Left lobe of liver (tissue), 2 donors: ENCODE measurements around the gene RMC1. TPM values are rescaled to one million over a fixed set of nuclear protein-coding genes. Genes with fewer than 3 reads are reported as not detected.
"Not testable (repeated sequence)": the region's sequence is repeated elsewhere in the genome, so short reads cannot be mapped to it uniquely, and the experiment has no call there.

ENCODE experiments used
- ATAC-seq: fragments of 200-7000 bp; cut with Tn5 transposase; one replicate; pipeline ENCODE4 v1.9.1; 2020; ENCODE audit warnings: mild to moderate bottlenecking, moderate library complexity
- DNase-seq: peaks from one replicate; pipeline ENCODE4 v3.0.0-alpha.2; 2020; ENCODE audit warnings: low spot score
- total RNA-seq: library from RNA; stranded (reverse); gene quantifications from one replicate; pipeline ENCODE4 v1.2.1, GENCODE V29; 2021
- donor health status: DM: no; HTN: no; CAD: no; lungs with moderate emphysema.
- donor health status: DM: no; HTN: yes; CAD: no.

Gene RMC1
- total RNA-seq, 1 donor from 2014 or later, result 18.0 TPM

DNA sequence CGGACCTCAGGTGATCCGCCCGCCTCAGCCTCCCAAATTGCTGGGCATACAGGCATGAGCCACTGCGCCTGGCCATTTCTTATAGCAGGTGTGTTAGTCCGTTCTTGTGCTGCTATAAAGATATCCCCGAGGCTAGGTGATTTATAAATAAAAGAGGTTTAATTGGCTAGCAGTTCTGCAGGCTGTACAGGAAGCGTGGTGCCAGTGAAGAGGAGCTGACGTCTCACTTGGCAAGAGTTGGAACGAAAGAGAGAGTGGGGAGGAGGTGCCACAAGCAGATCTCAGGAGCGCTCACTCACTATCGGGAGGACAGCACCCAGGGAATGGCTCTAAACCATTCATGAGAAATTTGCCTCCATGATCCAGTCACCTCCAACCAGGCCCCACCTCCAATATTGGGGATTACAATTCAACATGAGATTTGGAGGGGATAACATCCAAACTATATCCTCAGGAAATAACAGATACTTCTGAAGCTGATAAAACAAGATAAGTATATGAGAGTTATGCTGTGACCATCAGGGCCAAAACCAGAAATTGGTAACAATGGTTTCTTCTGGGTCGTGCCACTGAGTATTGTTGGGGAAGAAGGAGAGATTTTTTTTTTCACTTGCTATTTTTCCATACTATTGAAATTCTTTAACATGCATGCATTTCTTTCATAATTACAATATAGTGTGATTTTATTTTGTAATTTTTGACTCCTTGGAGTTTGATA, 7.4 kb upstream of the RMC1 start:
- no peak for DNase-seq

GRCh38 chr18:23498117-23498516, 5.2 kb upstream of the RMC1 start:
- no peak for DNase-seq
- no peak for ATAC-seq

More for the DNA sequence above, 7.4 kb upstream of the RMC1 start:
- ATAC-seq, result no peak

DNA sequence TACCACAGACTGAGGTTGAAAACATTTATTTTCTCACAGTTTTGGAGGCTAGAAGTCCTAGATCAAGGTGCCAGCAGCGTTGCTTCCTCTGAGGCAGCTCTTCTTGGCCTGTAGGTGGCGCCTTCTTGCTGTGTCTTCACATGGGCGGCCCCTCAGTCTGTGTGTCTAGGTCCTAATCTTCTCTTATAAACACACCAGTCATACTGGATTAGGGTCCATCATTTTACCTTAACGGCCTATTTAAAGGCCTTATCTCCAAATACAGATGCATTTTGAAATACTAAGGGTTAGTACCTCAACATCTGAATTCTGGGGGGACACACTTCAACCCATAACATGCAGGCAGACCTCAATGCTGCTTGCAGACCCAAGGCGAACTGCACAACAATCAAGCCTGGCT, 4.4 kb upstream of the RMC1 start:
- peak; percentile 68 for DNase-seq
- peak; percentile 54 for ATAC-seq

- no peak for DNase-seq
- no peak for ATAC-seq
Measured at GRCh38 chr18:23499291-23499781, 4.0 kb upstream of the RMC1 start.

DNA sequence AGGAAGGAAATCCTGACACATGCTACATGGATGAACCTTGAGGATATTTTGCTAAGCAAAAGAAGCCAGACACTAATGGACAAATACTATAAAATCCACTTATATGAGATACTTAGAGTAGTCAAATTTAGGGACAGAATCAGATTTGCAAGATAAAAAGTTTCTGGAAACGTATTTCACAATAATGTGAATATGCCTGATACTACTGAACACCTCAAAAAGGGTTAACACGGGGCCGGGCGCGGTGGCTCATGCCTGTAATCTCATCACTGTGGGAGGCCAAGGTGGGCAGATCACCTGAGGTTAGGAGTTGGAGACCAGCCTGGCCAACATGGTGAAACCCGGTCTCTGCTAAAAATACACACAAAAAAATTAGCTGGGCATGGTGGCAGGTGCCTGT, 1.7 kb upstream of the RMC1 start:
- no peak for DNase-seq

DNA sequence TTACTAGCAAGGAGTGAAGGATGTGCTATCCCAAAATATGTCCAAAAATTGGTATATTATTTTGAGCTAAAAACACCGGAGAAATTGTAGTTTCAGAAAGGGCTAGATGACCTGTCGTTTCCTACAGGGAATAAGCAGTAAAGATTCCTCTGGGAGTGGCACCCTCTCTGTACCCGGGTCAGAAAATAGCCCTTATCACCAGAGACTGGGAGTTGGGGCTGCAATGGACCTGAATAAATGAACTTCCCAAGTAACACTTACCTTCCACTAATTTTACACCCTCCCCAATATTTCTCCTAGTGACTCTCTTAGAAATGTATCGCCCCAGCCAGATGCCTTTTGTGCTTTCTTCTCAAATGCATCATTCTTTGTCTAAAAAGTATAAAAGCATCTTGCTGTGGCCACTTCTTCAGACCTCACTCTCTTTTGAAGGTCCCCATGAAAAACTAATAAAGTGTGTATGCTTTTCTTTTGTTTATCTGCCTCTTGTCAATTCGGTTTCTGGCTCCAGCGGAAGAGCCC, 734 bp upstream of the RMC1 start:
- DNase-seq (no peak), ATAC-seq (no peak)

More for the DNA sequence above, 1.7 kb upstream of the RMC1 start:
- ATAC-seq, result no peak

DNA sequence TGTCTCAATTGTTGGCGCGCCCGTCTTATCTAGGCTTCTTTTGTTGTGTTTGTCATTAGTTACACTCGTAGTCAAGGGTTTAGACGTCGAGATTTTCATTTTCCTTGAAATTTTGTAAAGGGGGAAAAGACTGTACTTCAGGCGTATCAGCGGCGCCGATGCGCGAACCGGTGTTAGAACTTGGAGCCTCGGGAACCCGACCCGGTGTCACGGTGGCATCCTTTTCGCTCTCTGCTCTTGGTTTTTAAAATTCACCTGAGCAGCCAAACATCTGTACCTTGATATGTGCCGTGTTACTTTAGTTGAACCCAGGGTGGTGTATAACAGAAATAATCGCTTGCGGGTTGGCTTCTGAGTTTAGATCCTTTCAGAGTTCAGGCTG, 643 bp downstream of the RMC1 start:
- no peak for DNase-seq
- ATAC-seq, result no peak

- ATAC-seq, result peak; percentile 30
Measured at GRCh38 chr18:23504720-23505119, 1.4 kb downstream of the RMC1 start.

GRCh38 chr18:23506393-23506792, 3.1 kb downstream of the RMC1 start:
- DNase-seq (no peak), ATAC-seq (no peak)

More at GRCh38 chr18:23504720-23505119, 1.4 kb downstream of the RMC1 start:
- DNase-seq, result no peak

- not testable (repeated sequence) for ATAC-seq, DNase-seq
Measured at GRCh38 chr18:23510923-23511322, 7.6 kb downstream of the RMC1 start.

- not testable (repeated sequence) for DNase-seq, ATAC-seq
Measured at GRCh38 chr18:23512216-23512615, 8.9 kb downstream of the RMC1 start.

DNA sequence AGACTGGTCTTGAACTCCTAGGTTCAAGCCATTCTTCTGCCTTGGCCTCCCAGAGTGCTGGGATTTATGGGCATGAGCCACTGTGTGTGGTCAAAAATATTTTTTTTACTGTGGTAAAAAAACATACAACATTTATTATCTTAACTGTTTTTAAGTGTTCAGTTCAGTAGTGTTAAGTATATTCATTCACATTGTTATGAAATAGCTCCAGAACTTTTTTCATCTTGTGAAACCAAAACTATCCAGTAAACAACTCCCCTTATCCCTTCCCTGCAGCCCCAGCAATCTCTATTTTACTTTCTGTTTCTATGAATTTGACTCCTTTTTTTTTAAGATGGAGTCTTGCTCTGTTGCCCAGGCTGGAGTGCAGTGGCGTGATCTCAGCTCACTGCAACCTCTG, 9.3 kb downstream of the RMC1 start:
- DNase-seq, result no peak
- no peak for ATAC-seq

DNA sequence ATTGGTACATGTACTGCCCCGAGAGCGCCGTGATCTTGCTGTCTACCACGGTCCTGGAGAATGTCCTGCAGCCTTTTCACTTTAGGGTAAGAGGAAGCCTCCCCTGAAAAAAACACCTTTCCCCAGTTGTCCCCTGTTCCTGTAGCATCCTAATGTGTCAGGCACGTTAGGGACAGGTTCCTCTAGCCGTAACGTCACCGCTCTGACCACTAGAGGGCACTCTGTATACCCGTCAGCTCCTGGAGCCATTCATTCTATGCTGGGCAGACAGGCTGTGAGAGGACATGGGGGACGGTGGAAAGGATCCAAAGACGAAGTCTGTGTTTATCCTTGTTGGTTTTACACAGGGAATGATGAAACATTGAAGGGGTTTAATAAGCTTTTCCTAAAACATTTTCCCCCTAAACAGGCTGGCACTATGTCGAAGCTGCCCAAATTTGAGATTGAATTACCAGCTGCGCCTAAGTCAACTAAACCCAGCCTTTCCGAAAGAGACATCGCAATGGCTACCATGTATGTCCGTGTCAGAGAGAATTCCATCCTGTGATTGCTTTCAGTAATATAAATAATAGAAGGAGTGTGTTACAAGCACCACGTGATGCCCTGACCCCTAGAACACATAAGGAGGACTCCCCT, 12.7 kb downstream of the RMC1 start:
- DNase-seq (peak; percentile 76), ATAC-seq (peak; percentile 99)

- no peak for ATAC-seq
Measured at GRCh38 chr18:23519734-23520133, 16.4 kb downstream of the RMC1 start.

GRCh38 chr18:23521271-23521670, 18.0 kb downstream of the RMC1 start:
- no peak for ATAC-seq
- no peak for DNase-seq

More at GRCh38 chr18:23519734-23520133, 16.4 kb downstream of the RMC1 start:
- DNase-seq, result no peak

DNA sequence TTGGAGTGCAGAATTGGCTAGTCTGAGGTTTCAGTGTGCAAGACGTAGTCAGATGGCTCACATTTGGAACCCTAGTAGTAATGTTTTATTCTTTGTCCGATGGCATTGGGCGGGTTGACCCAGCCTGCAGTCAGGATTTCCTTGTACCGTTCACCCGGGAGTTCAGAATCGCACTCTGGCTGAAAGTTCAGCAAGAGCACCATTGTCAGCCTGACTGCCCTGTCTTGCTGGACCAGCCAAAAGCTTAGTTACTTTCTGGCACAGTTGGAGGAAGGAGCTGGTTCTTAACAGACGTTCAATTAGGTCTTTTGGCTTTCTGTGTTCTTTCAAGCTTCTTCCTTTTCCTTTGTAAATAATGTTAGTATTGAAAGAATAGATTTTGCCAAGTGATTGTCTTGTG, 18.6 kb downstream of the RMC1 start:
- no peak for DNase-seq
- ATAC-seq, result no peak

- ATAC-seq (peak; percentile 53), DNase-seq (no peak)
Measured at GRCh38 chr18:23523429-23524212, 20.3 kb downstream of the RMC1 start.

DNA sequence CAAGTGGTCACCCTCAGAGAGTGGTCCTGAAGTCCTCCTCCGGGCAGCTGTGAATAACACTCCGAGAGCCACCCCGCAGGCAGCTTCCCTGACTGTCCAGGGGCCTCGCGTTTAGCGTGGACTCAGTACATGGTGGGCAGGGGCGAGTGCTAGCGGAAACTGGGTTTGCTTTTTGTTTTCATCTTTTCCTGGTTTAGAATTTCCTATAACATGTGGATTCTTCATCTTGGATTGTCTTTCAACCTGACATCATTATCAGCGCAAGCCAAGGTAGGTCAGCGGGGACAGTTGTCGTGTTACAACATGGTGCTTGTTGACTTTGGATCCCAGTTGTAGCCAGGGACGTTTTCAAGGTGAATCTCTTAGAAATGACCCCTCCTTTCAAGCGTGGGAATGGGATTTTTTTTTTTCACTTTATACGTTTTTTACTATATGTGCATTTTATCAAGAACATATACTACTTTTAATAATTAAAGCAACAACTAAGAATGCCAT, 20.9 kb downstream of the RMC1 start:
- DNase-seq, result peak; percentile 63
- peak; percentile 88 for ATAC-seq

DNA sequence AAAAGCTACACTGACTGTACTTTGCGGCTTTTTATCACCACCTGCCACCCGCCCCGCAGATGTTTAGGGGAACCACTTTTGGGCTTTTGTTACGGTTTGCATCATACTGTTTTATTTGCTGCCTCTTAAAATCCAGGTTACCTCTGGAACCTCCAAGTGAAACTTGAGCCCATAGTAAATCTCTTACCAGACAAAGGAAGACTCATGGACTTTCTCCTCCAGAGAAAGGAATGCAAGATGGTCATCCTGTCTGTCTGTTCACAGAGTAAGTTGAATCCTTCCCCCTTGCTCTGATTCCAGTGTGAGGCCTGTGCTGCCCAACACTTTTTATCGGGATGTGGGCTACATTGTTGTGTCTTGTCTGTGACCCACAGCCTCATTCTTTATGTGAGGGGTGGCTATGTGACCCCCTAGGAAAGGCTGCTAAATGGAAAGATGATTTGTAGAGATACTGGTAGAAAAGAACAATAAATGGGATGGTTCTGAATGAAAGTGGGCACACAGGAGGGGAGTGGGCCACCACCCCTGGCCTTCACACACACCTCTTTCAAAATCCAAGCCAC, 23.3 kb downstream of the RMC1 start:
- no peak for DNase-seq
- no peak for ATAC-seq

DNA sequence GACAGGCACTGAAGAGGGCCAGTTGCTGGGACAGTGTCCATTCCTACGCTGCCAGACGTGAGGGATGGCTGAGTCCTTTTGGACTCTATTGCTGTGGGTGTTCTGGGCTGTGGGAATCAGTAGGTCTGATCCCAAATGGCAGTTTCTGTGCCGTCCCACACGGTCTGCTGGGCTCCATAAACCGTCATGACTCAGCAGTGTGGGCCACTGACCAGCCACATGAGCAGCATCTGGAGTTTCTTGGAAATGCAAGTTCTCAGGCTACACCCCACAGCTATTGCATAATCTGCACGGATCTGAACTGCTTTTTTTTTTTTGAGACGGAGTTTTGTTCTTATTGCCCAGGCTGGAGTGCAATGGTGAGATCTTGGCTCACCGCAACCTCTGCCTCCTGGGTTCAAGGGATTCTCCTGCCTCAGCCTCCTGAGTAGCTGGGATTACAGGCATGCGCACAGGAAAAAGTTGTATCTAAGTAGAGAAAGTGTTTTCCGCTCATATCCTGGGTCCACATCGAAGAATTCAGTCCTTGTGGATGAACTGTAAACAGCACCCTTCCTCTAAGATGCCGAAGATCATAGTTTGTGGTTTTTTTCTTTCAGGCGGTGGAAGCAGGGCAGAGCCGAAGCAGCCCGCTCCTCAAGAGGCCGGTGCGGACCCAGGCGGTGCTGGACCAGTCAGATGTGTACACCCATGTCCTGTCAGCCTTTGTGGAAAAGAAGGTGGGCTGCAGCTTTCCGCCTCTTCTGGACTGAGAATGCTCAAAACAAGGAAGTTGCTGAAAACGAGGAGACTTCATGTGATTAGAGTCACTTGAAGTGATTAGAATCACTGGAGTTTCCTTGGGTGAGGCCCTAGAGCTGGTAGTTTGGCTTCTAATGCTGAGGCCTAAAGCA, 25.5 kb downstream of the RMC1 start:
- ATAC-seq, result peak; percentile 3
- DNase-seq, result no peak
